K562 (cell line): ENCODE results near the gene PSMC6. TPM values are rescaled to one million over a fixed set of nuclear protein-coding genes. Genes with fewer than 3 reads are reported as not detected.

ENCODE experiments used
- HMGXB4 ChIP-seq: sonication (generic); formaldehyde crosslinking; IDR thresholded peaks from 2 replicates; pipeline ENCODE4 v1.8.1; 2023; ENCODE audit warnings: mild to moderate bottlenecking, missing genetic modification reagents
- RBM14 ChIP-seq: fragments of 200-400 bp; formaldehyde crosslinking; IDR thresholded peaks from 2 replicates; pipeline ENCODE4 v1.6.1; 2018; ENCODE audit warnings: low read depth, mild to moderate bottlenecking, low read length, moderate library complexity, borderline replicate concordance; ENCODE audit not compliant: insufficient read depth
- RBM34 ChIP-seq: fragments of 200-400 bp; formaldehyde crosslinking; IDR thresholded peaks from 2 replicates; pipeline ENCODE4 v1.6.1; 2018; ENCODE audit warnings: low read length, borderline replicate concordance; ENCODE audit not compliant: insufficient read depth
- SMARCC2 ChIP-seq: fragments of 450-650 bp; IDR thresholded peaks from 2 replicates; pipeline ENCODE4 v1.6.1; 2017; ENCODE audit warnings: antibody characterized with exemption, moderate library complexity, mild to moderate bottlenecking, low read depth
- YY1 ChIP-seq, 3 experiments: IDR thresholded peaks; 2 replicates each; pipeline ENCODE4 v1.6.1; 2011; ENCODE audit warnings: low read length in 2 of 3, mild to moderate bottlenecking in 2 of 3, moderate library complexity in 2 of 3, borderline replicate concordance in 1 of 3, control low read depth in 1 of 3, low read depth in 1 of 3; ENCODE audit not compliant: insufficient read depth in 3 of 3, insufficient replicate concordance in 2 of 3, control insufficient read depth in 1 of 3, insufficient read length in 1 of 3; ENCODE audit errors: extremely low read depth in 1 of 3
- ZNF318 ChIP-seq, 2 experiments: fragments of 450-650 bp; IDR thresholded peaks; 2 replicates each; pipeline ENCODE4 v1.6.1; 2016; ENCODE audit warnings: mild to moderate bottlenecking in 2 of 2, borderline replicate concordance in 1 of 2, low read depth in 1 of 2, moderate library complexity in 1 of 2
- ZNF41 ChIP-seq: fragments of 250-450 bp; sonication (Bioruptor Pico); conservative IDR thresholded peaks from 2 replicates; pipeline ENCODE4 v1.4.0; 2020; ENCODE audit warnings: mild to moderate bottlenecking
- polyA plus RNA-seq, 8 experiments: library from polyadenylated mRNA; depleted of rRNA in 4 of 8; stranded (reverse) in 5 of 8; unstranded in 3 of 8; fragments of >200 nt; fragmentation: Nextera tagmentation in 2 of 8; fragmentation: Illumina TruSeq in 1 of 8; extraction: Ambion mirVana in 2 of 8; extraction: Trizol in 1 of 8; gene quantifications; 2 replicates each; pipeline versions ENCODE4 v1.2.1 to v1.2.3, GENCODE V29; 2011 to 2014; ENCODE audit warnings: inconsistent platforms in 1 of 8, missing spikeins in 1 of 8
- total RNA-seq, 7 experiments: library from RNA; depleted of rRNA in 6 of 7; stranded (reverse); fragments of >200 nt in 6 of 7; fragmentation: Illumina TruSeq in 2 of 7; extraction: Trizol in 2 of 7; gene quantifications; 2 replicates each; pipeline versions ENCODE4 v1.2.1 to v1.2.3, GENCODE V29; 2011 to 2021; ENCODE audit warnings: low replicate concordance in 1 of 7

The PSMC6 gene
- total and polyA plus RNA-seq, 9 of the 15 experiments (the other 6 are each of a cell fraction or from before 2014, with no cell fraction given): 91.4 to 224 (median 182) TPM

- TF ChIP-seq HMGXB4 (CRISPR knock-in tag) (no peak), ZNF318 (IDR thresholded peaks at IDR 0.05; ENCODE audit: borderline replicate concordance in 1 of 2, low read depth in 1 of 2) (no peak), ZNF41 (no peak), SMARCC2 (no peak), RBM34 (no peak), YY1 (IDR thresholded peaks at IDR 0.05; ENCODE audit: borderline replicate concordance in 1 of 3, control insufficient read depth in 1 of 3, extremely low read depth in 1 of 3, insufficient read depth in 3 of 3, insufficient read length in 1 of 3, insufficient replicate concordance in 2 of 3, low read depth in 1 of 3, low read length in 2 of 3) (no peak), RBM14 (no peak)
- TF ChIP-seq, all 486 proteins: peak for 0
Observed at GRCh38 chr14:52683985-52684520, 22.9 kb upstream of the PSMC6 start (continued).
